Myocyte (in vitro differentiated cells): ENCODE measurements around the gene C12orf42. TPM values are rescaled to one million over a fixed set of nuclear protein-coding genes. Genes with fewer than 3 reads are reported as not detected.
"Not testable (repeated sequence)": the region's sequence is repeated elsewhere in the genome, so short reads cannot be mapped to it uniquely, and the experiment has no call there.

Source experiments
- DNase-seq: peaks from one replicate; pipeline ENCODE4 v3.0.0-alpha.2; 2012; ENCODE audit warnings: low read depth
- total RNA-seq: library from RNA; depleted of rRNA; stranded (reverse); fragments of >200 nt; gene quantifications from 2 replicates; pipeline ENCODE4 v1.2.3, GENCODE V29; 2014

The C12orf42 gene
- total RNA-seq, 1 donor from 2014 or later = 0.80 TPM

DNA sequence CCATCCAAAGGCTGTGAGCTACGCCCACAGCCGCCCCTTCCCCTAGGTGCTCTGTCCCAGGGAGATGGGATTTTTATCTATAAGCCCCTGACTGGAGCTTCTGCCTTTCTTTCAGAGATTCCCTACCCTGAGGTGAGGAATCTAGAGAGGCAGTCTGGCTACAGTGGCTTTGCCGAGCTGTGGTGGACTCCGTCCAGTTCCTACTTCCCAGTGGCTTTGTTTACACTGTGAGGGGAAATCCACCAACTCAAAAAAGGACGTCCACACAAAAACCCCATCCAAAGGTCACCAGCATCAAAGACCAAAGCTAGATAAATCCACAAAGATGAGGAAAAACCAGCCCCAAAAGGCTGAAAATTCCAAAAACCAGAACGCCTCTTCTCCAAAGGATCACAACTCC lies 70.1 kb downstream of the C12orf42 start:
- DNase-seq = not testable (repeated sequence)

DNA sequence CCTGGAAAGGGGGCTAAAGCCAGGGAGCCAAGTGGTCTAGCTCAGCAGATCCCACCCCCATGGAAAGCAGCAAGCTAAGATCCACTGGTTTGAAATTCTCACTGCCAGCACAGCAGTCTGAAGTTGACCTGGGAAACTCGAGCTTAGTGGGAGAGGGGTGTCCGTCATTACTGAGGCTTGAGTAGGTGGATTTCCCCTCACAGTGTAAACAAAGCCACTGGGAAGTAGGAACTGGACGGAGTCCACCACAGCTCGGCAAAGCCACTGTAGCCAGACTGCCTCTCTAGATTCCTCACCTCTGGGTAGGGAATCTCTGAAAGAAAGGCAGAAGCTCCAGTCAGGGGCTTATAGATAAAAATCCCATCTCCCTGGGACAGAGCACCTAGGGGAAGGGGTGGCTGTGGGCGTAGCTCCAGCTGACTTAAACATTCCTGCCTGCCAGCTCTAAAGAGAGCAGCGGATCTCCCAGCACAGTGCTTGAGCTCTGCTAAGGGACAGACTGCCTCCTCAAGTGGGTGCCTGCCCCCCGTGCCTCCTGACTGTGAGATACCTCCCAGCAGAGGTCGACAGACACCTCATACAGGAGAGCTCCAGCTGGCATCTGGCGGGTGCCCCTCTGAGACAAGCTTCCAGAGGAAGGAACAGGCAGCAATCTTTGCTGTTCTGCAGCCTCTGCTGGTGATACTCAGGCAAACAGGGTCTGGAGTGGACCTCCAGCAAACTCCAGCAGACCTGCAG lies 70.8 kb downstream of the C12orf42 start:
- DNase-seq = not testable (repeated sequence)

DNA sequence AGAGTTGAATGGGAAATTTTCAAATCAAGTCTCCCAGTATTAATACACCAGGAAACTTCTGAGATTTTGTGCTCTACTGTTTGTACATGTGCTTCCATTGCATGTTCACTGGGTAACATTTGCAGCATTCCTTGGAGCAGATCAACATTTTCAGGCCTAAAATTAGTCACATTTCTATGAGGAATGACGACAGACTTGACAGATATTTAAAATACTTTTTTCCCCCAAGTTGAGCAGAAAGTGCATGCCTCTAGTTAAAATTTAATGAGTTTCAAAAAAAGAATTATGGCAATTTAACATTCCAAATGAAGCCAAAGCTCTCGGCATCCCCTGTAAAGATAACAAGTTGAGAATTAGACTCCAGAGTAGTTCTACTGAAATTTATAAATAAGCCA lies 72.3 kb downstream of the C12orf42 start:
- no peak for DNase-seq

DNA sequence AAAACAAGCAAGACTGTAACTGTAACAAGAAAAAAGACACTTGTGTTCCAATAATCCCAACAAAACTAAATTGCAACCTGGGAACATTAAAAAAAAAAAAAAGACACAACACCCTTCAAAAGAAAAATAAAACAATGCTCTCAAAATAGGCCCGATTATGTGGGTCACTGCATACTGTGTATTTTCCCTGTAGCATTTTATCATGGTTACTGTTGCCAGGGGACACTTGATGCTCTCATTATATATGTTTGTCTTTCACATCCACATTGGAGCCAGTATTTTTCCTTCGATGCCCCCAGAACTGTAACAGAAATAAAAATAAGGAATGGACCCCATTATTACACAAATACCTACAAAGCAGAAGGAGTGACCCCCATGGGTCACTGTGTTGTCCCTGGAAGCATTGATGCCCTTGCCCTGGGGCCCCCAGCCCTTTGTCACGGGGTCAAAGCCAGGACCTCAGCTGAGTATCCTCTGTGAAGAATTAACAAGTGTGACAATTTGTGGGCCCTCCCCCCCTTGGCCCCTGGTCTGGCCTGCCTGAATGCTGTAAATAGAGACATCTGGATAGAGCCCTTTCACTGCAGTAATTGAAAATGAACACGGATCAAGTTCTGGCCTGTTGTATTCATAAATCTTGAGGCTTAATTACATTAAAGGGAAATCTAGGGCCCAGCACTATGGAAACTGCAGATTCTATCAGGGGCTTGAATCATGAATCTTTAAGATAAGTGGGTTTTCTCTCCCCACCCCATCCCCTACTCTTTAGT lies 72.8 kb downstream of the C12orf42 start:
- no peak for DNase-seq

DNA sequence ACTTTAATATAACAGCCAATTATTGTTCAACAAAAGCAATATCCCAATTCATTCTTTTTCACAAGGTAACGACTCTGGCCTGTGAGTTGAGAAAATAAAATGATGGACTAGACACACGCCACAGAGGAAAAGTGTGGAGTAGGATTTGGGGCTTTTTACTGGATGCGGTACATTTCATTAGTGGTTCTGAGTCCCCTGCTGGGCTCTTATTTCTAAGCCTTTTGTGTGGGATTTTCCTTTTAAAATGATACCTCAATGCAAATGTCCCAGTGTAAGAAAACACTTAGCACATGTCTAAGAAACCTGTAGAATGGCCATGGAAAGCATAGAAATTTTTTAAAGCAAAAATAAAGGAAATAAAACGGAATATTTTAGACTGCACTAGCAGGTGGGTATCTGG lies 73.4 kb downstream of the C12orf42 start:
- DNase-seq = no peak

DNA sequence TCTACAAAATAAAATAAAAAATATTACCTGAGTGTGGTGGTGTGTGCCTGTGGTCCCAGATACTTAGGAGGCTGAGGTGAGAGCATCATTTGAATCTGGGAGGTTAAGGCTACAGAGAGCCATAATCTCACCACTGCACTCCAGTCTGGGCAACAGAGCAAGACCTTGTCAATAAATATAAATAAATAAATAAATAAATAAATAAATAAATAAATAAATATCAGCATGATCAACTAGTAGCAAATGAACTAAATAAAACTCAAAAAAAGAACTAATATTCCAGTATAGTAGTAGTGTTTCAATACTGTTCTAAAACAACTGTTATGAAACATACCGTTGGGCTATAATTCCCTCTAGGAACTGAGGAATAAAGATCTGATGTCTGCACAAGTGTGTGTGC lies 74.4 kb downstream of the C12orf42 start:
- no peak for DNase-seq

DNA sequence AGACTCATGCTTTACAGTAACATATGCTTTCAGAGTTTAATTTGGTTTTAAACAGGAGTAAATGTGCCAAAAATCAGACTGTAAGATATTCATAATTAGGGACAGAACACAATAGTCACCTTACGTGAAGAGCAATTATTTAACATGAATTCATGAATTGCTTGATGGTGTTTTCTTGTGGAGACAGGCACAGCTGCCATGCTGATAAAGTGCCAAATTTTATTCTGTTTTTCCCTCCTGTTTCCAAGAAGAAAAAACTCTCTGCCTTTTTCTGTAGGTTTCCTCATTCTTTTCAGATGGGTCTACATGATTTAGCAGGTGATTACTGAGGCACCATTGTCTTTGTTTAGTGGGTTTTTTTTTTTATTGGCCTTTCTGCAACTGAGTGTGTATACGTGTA lies 80.1 kb downstream of the C12orf42 start:
- DNase-seq = no peak

DNA sequence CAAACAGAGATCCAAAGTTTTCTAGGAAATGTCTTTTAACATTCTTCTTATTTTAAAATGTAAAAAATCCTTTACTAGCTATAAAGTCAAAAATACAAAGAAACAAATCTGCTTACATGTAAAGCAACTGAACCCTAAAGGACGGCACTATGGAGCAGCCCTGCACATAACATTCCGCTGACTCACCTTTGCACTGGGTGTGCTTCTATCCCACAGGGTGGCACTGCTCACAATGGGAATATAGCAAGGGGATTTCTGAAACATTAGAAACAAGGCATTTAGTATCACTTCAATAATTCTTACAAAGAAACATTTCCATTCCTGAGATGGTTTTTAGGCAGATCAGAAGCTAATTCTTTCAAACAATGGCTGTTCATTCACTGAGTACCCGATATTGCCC lies 94.3 kb downstream of the C12orf42 start:
- no peak for DNase-seq

DNA sequence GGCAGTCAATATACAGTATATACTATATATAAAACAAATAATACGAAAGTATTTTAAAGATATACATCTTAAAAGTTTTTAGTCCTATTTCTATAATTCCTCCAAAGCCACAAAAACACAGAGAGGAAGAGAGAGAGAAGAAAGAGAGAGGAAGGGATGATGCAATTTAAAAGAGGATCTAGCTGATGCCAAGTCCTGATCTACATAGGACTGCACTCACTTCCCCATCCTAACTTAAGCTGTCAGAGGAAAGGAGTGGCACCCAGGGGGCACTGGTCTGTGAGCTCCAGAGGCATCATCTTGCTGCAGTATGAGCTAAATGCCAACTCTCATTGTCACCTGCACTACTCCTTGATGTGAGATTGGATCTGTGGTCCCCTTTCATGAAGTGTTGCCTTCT lies 95.8 kb downstream of the C12orf42 start:
- no peak for DNase-seq

DNA sequence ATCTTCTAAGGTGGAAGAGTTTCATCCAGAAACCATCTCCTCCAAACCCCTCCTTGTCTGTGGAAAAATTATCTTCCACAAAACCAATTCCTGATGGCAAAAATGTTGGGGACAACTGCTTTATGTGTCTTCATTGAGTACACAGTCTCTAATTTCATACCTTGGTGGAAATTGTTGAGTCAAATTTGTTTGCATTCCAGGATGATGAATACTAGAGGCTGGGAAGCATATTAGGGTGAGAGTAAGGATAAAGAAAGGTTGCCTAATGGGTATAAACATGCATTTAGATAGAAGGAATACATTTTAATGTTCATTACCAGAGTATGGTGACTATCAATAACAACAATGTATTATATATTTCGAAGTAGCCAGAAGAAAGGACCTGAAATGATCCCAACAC lies 98.2 kb downstream of the C12orf42 start:
- no peak for DNase-seq

DNA sequence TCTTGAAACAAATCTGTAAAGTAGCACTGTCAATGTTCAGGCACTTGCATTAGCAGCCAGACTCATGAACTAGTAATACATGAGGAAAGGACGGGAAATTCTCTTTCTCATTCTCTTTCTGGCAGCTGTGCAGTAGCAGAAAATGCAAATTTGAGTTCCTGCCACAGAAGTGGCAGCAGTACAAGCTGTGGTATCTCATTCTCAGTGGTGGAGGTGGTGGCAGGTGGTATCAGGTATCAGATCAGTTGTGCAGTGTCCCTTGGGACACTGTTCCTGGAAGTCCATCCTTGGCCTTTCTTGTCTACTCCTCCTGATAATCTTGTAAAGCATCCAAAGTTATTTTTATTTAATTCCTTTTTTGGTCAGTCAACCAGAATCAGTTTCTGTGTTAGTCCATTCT lies 103.0 kb downstream of the C12orf42 start:
- no peak for DNase-seq

DNA sequence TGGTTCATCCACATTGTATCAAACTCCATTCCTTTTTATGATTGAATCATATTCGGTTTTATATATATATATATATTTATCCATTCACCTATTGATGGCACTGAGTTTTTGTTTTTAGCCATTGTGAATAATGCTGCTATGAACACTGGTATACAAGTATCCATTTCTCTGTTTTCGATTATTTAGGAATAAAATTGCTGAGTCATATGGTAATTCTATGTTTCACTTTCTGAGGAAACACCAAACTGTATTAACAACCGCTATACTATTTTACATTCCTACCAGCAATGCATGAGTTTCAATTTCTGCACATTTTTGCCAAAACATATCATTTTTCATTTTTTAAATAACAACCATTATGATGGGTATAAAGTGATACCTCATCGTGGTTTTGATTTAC lies 104.7 kb downstream of the C12orf42 start:
- no peak for DNase-seq

DNA sequence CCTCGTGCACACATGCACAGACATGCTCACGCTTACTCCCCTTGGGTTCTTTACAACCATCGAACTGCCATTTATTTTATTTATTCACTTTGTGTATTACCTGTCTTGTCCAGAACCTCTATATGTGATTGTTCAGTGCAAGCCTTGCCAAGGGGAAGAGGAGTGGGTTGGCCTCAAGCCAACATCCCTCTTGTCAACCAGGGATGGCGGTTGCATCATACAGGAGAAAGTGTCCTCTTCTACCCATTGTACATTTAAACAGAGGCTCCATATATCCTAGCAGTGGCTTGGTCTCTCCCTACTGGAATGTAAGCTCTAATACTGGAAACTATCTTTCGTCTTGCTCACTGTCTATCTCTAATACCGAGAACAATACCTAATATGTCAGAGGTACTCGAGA lies 108.4 kb downstream of the C12orf42 start:
- DNase-seq = no peak

DNA sequence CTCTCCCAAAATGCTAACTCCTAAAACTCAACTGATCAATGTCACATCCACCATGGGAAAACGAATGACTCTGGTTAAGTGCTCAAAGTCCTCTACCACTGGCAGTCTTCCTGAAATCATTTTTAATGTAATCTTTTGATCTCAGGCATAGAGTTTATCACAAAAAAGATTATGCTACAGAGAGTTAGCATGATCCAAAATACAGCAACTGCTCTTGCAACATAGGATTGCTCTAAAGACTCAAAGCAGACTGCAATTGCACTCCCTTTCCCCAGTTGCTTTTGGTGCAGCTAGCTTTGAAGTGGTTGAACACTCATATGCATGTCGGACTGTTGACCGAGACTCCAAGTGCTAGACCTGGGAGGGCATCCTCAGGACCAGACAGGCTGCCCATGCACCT lies 109.3 kb downstream of the C12orf42 start:
- DNase-seq = no peak

DNA sequence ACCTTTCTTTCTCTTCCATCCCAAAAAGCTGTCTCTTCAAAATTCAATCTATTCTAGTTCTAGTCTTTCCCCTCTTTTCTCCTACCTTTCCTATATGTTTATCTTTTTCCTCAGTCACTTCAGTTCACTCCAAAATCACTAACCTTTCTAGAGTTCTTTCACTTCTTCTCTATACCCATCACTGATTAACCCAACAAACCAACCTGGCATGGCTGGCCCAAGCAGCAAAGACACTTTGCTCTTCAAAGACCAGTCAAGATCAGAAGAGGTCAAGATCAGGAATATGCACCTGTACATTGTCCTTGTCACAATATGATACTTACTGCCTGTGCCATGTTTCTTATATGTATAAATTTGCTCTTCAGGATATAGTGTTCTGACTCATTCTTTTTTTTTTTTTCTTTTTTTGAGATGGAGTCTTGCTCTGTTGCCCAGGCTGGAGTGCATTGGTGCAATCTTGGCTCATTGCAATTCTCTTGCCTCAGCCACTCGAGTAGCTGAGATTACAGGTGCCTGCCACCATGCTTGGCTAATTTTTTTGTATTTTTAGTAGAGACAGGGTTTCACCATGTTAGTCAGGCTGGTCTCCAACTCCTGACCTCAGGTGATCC lies 112.9 kb downstream of the C12orf42 start:
- DNase-seq = no peak

DNA sequence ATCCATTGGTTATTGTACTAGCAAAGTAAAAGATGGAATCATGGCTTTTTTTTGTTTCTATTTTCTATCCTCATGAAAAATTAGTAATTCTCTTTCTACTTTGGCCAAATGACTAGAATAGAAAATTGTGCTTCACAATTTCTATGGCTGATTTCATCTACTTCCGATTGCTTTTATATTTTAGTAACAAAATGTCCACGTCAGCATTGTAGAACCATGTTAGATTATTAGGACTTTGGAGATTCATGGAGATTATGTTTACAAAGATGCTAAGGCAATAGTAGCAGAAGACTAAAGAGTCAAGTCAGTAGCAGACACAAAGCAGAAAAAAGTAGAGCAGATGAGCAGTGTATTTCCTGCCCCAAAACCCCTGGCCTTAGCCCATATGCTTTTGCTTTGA lies 113.6 kb downstream of the C12orf42 start:
- no peak for DNase-seq

DNA sequence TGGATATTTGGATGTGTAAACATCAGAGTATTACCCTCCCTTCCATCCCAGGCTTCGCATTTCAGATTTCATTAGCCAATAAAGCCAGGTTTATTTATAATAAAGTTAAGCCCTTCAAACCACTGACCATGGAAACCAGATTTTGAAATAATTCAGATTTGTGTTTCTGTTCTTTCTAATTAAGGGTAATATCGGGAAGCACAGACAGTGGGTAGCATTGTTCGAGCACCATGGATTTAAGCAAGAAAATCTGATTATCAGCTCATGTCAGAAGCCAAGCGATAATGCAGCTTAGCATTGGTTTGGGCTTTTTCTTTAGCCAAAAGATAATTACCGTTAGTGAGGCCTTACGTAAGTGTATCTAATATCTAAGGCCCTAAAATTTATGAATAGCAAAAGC lies 116.1 kb downstream of the C12orf42 start:
- DNase-seq = no peak

DNA sequence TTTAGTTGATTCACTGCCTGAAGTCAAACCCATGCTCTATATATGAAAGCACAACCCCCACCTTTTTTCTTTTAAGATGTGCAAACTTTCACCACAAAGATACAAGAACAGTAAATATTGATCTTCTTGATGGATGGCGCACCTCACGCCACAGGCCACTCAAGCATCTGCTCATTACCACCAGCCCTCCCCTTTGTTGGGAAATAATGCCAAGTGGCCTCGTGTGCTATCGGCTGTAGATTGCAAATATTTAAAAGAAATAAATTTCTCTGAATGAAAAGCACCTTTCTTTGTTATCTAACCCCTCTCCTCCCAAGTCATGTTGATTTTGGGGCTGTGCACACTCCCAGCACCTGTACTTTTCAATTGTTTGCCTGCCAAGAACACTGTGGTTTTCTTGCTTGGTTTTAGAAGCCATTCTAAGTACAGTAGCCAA lies 122.7 kb downstream of the C12orf42 start:
- no peak for DNase-seq

DNA sequence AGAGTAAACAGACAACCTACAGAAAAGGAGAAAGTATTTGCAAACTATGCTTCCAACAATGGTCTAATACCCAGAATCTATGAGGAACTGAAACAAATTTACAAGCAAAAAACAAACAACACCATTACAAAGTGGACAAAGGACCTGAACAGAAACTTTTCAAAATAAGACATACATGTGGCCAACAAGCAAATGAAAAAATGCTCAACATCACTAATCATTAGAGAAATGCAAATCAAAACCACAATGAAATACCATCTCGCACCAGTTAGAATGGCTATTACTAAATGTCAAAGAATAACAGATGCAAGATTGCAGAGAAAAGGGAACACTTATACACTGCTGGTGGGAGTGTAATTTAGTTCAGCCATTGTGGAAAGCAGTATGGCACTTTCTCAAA lies 125.8 kb downstream of the C12orf42 start:
- DNase-seq = no peak

DNA sequence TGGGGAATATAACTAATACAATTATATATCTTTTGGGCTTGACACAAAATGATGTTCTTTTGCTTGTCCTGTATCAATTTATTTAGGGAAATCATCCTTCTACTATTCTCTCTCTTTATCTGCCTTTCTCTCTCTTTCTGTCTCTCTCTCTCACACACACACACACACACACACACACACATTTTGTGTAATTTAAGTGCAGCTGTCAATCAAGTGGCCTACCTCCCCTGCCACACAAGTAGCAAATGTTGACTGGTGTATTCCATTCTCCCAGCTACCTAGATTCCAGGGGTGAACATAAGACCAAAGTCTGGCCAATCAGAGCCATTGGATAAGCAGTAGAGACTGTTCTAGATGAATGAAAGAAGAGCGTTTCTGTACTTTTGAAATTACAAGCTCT lies 127.6 kb downstream of the C12orf42 start:
- DNase-seq = no peak

DNA sequence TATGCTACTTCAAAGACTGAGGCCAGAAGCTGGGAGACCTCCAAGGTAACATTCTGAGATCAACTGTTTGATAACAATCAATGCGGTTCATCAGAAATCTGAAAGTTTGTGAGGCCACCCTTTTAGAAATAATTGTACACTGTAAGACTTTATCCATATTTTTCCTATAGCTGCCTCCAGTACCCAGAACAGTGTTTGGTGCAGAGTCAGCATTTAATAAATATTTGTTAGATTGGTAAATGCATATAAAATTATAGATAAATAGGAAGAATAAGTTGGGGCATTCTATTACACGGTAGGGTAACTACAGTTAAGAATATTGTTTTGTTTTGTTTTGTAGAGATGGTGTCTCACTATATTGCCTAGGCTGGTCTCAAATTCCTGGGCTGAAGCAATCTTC lies 141.4 kb downstream of the C12orf42 start:
- DNase-seq = no peak

DNA sequence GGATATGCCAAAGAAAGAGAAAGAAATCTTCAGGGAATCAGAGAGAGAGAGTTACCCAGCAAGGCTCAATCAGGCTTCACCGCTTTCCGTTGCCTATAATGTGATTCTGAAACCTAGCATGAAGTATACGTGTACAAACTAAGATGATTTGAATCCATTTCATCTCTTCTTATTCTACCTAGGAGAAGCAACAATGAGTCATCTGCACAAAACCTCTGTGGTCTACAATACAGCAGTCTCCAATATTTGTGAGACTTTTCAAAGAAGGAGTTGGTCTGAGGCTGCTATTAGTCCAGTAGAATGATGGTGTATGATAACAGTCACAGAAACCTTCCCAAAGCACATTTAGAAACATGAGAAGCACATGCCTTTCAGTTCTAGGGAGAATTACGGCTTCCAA lies 141.9 kb downstream of the C12orf42 start:
- DNase-seq = no peak

DNA sequence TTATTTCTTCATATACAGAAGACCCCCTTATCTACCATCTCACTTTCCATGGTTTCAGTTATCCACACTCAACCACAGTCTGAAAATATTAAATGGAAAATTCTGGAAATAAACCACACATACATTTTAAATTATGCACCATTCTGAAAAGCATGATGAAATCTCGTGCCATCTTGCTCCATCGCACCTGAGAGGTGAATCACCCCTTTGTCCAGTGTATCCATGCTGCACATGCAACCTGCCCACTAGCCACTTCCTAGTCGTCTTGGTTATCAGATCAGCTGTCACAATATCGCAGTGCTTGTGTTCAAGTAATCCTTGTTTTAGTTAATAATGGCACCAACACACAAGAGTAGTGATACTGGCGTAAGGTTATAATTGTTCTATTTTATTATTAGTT lies 145.7 kb downstream of the C12orf42 start:
- no peak for DNase-seq
